Fibroblast of the aortic adventitia (primary cell): ENCODE results near the gene LIPC. TPM values are rescaled to one million over a fixed set of nuclear protein-coding genes. Genes with fewer than 3 reads are reported as not detected.

ENCODE experiments used
- DNase-seq: peaks from one replicate; pipeline ENCODE4 v3.0.0-alpha.2; 2010; ENCODE audit warnings: low read depth
- H3K4me3 ChIP-seq: 2 replicates; pipeline ENCODE4 v1.5.1; 2011; ENCODE audit warnings: low read depth, mild to moderate bottlenecking, control low read depth, low read length, moderate library complexity
- total RNA-seq: library from RNA; depleted of rRNA; stranded (reverse); fragments of >200 nt; gene quantifications from 2 replicates; pipeline ENCODE4 v1.2.3, GENCODE V29; 2012; ENCODE audit warnings: low replicate concordance
- TF ChIP-seq, protein P1 (sequence below): IDR thresholded peaks from 2 replicates; pipeline ENCODE4 v1.5.1; 2011; ENCODE audit warnings: mild to moderate bottlenecking, low read length, control low read depth, inconsistent platforms; ENCODE audit not compliant: insufficient read depth

LIPC gene
- total RNA-seq, 1 donor: 0.90 TPM

DNA sequence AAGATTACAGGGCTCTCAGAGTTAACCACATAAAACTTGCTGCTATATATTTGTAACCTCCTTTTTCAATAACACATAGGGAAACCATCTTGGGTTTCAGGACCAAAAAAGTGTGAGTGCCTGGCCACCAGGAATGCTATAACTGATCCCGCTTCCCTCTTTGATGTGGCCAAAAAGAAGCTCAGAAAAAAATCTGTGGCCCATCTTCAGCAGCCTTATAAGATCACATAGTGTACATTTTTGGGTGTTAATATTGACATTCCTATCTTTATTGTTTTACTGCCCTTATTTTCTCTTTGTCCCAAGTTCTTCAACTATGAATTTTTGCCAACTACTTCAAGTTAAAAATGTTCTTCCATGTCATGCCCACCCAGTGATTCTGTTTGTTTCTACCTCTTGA is 102.8 kb downstream of the LIPC start:
- H3K4me3 ChIP-seq: no peak overlapping the region
- TF ChIP-seq, protein P1, sequence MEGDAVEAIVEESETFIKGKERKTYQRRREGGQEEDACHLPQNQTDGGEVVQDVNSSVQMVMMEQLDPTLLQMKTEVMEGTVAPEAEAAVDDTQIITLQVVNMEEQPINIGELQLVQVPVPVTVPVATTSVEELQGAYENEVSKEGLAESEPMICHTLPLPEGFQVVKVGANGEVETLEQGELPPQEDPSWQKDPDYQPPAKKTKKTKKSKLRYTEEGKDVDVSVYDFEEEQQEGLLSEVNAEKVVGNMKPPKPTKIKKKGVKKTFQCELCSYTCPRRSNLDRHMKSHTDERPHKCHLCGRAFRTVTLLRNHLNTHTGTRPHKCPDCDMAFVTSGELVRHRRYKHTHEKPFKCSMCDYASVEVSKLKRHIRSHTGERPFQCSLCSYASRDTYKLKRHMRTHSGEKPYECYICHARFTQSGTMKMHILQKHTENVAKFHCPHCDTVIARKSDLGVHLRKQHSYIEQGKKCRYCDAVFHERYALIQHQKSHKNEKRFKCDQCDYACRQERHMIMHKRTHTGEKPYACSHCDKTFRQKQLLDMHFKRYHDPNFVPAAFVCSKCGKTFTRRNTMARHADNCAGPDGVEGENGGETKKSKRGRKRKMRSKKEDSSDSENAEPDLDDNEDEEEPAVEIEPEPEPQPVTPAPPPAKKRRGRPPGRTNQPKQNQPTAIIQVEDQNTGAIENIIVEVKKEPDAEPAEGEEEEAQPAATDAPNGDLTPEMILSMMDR: no peak
- DNase-seq: no peak

DNA sequence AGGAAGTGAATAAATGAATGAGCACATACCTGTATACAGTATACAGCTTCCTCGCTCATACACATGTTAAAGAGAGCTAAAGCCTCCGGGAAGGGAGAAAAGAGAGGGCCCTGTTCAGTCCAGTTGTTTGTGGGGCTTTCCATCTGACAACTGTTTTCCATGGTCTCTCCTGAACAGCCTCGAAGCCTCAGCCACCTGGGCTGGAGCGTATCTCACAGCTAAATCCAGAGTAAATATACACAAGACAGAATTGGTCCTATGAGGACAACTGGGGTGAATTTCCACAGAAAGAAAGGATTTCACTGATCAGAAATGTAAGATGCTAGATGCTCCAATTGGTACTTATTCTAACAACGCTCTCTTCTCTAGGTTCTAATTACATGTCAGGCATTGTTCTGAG is 103.5 kb downstream of the LIPC start:
- H3K4me3 ChIP-seq: no peak overlapping the region
- no peak for DNase-seq
- TF ChIP-seq, protein P1: no peak

DNA sequence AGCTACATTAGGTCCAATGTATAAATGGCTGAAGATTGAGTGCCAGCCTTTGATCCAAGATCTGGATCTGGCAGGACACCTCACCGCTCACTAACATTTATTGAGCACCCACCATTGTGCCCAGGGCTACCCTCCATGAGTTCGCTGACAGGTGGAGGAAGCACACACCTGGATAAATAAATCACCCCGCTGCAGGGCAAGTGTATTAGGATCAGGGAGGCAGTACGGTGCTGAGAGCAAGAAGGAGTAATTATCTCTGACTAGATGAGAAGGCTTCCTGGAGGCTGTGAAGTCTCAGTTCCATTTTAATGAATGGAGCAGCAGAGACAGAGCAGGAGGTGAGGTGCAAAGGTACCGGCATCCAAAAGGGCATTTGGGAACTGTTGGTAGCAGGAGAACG is 104.1 kb downstream of the LIPC start:
- no peak for DNase-seq
- TF ChIP-seq, protein P1: no peak
- H3K4me3 ChIP-seq: no peak overlapping the region

DNA sequence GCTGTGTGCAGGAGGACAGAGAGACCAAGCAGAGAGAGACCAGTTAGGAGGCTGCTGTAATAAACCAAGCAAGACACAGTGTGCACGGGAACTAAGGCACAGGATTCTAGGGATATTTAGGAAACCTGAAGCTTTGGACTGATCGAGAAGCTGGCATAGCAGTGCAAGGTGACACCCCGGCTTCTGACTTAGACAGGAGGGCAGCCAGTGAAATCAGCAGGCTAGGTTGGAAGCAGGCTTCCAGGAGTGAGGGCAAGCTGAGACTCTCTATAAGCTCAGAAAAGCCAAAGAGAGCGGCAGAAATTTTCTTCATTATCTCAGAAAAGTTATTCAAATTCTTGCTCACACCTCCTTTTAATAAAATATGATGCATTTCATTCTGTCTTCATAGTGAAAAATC is 104.6 kb downstream of the LIPC start:
- no peak overlapping the region for H3K4me3 ChIP-seq
- no peak for DNase-seq
- TF ChIP-seq, protein P1: no peak

DNA sequence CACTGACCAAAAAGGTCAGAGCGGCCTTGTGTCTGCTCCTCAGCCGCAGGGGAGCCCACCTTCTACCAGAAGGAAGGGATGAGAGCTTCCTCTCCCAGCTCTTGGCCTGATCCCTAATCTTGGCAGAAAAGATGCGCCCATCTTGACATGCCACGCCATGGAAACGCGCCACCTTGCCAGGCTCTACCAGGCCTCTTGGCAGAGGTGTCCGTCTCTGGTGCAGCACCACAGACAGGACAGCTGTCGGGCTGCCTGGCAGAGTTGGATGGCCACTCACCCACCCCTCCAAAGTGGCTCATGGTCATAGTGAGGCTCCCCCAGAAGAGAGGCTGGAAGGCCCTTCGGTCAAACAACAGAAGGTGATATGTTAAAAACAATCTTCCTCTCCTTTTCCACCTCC is 105.2 kb downstream of the LIPC start:
- DNase-seq: no peak
- no peak overlapping the region for H3K4me3 ChIP-seq
- TF ChIP-seq, protein P1: no peak

DNA sequence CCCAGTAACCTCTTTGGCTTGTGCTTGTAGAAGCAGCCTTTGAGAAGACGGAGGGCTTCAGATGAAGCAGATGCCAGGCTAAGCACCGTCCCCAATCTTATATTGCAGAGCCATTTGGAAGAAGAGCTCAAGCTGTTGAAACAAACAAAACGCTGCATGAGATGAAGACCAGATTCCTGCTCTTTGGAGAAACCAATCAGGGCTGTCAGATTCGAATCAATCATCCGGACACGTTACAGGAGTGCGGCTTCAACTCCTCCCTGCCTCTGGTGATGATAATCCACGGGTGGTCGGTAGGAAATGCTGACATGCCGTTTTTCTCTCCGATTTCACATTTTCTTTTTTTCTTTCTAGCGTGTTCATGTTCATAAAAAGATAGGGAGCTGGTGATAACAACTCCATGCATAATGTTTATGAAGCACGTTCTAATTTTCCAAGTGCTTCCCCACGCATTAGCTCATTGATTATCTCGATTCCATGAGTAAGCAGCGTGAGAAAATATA is 106.5 kb downstream of the LIPC start:
- TF ChIP-seq, protein P1: no peak
- no peak for DNase-seq
- no peak overlapping the region for H3K4me3 ChIP-seq

DNA sequence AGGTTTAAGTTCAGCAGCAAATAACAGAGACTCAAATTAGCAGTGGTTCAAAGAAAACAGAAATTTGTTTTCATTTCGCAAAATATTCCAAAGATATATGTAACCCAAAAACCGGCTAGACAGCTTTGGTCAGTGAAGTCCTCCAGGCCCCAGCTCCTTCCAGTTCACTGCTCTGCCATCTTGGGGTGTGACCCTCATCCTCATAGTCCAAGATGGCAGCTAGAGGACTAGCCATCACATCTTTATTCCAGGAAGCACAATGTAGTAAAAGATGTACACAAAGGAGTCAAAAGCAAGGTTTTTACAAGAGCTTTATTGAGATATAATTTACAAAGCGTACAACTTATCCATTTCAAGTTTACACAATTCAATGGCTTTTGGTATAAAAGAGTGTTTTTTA is 107.1 kb downstream of the LIPC start:
- DNase-seq: no peak
- no peak overlapping the region for H3K4me3 ChIP-seq
- TF ChIP-seq, protein P1: no peak
